Uterus (tissue), 4 donors: ENCODE data around the gene JAK1. TPM values are rescaled to one million over a fixed set of nuclear protein-coding genes. Genes with fewer than 3 reads are reported as not detected.
"Not testable (repeated sequence)": the region's sequence is repeated elsewhere in the genome, so short reads cannot be mapped to it uniquely, and the experiment has no call there.

ENCODE experiments used
- DNase-seq, 2 donors: peaks; one replicate each; pipeline ENCODE4 v3.0.0-alpha.2; 2019 to 2020
- H3K27ac ChIP-seq, 2 donors: fragments of 200-600 bp; sonication (generic); 1 replicate in 1 of 2; 2 replicates in 1 of 2; pipeline ENCODE4 v1.5.1; 2016 to 2018
- H3K27me3 ChIP-seq, 2 donors: fragments of 200-600 bp; sonication (generic); one replicate each; pipeline ENCODE4 v1.5.1; 2018 to 2019; ENCODE audit warnings: control low read depth in 1 of 2
- H3K36me3 ChIP-seq, 2 donors: fragments of 200-600 bp; sonication (generic); one replicate each; pipeline ENCODE4 v1.5.1; 2019; ENCODE audit warnings: control low read depth in 1 of 2
- H3K4me1 ChIP-seq, 2 donors: fragments of 200-600 bp; sonication (generic); one replicate each; pipeline ENCODE4 v1.5.1; 2018 to 2019; ENCODE audit warnings: control low read depth in 1 of 2
- H3K4me3 ChIP-seq, 2 donors: fragments of 200-600 bp; sonication (generic); 1 replicate in 1 of 2; 2 replicates in 1 of 2; pipeline ENCODE4 v1.5.1; 2018 to 2019; ENCODE audit warnings: mild to moderate bottlenecking in 1 of 2
- H3K9me3 ChIP-seq, 2 donors: fragments of 200-600 bp; sonication (generic); one replicate each; pipeline ENCODE4 v1.5.1; 2019; ENCODE audit warnings: control low read depth in 1 of 2
- CTCF ChIP-seq, 4 experiments: fragments of 200-600 bp in 2 of 4; fragments of 450-650 bp in 2 of 4; sonication (generic) in 2 of 4; IDR thresholded peaks; one replicate each; pipeline ENCODE4 v1.5.1; 2016 to 2019; ENCODE audit warnings: antibody characterized with exemption in 4 of 4, mild to moderate bottlenecking in 2 of 4, moderate library complexity in 1 of 4
- POLR2A ChIP-seq, 2 donors: fragments of 450-650 bp; IDR thresholded peaks; one replicate each; pipeline ENCODE4 v1.6.1; 2016; ENCODE audit warnings: antibody characterized with exemption in 2 of 2, mild to moderate bottlenecking in 1 of 2, moderate library complexity in 1 of 2
- intact Hi-C: fragments of 100-400 bp; cut with DNase I; formaldehyde crosslinking; loops from one replicate; pipeline ENCODE4 v1.15.1; 2023; ENCODE audit warnings: low total_unique reads
- total RNA-seq, 4 donors: library from RNA; depleted of rRNA in 3 of 4; stranded (reverse); fragments of >200 nt in 3 of 4; gene quantifications; one replicate each; pipeline versions ENCODE4 v1.1.0 to v1.2.4, GENCODE V29; 2014 to 2023
- donor health status: DM: yes; HTN: yes; CAD: no.

JAK1 gene
- total RNA-seq, 4 donors from 2014 or later = 70.9 to 136 (median 125) TPM

GRCh38 chr1:64934878-64935275 lies 31.5 kb downstream of the JAK1 start:
- Histone ChIP-seq H3K4me3 (no peak overlapping the region), H3K27me3 (no peaks in the 10 kb centered on the region), H3K9me3 (no peaks in the 10 kb centered on the region), H3K4me1 (peaks cover 4 to 6% of the 10 kb centered on the region in 2 donors), H3K36me3 (no peaks in the 10 kb centered on the region), H3K27ac (peak overlapping the region; percentile 76)
- no peak for TF ChIP-seq POLR2A (IDR thresholded peaks at IDR 0.05)
- TF ChIP-seq CTCF (IDR thresholded peaks at IDR 0.05) = no peak
- intact Hi-C loops = no loop called here
- no peak for DNase-seq

GRCh38 chr1:64934115-64934877 lies 32.1 kb downstream of the JAK1 start:
- Histone ChIP-seq H3K27me3 (no peaks in the 10 kb centered on the region), H3K4me3 (no peak overlapping the region), H3K4me1 (peaks cover 4 to 6% of the 10 kb centered on the region in 2 donors), H3K36me3 (no peaks in the 10 kb centered on the region), H3K9me3 (no peaks in the 10 kb centered on the region), H3K27ac (peak overlapping the region; percentile 76)
- intact Hi-C loops = no loop called here
- peak; percentile 34 to 39 for DNase-seq
- TF ChIP-seq POLR2A (IDR thresholded peaks at IDR 0.05) (no peak), CTCF (IDR thresholded peaks at IDR 0.05) (no peak)

- no peak overlapping the region for H3K4me3 ChIP-seq
- peak overlapping the region; percentile 76 for H3K27ac ChIP-seq
- H3K4me1 ChIP-seq = peaks cover 4 to 6% of the 10 kb centered on the region in 2 donors
- intact Hi-C loops = no loop called here
- no peaks in the 10 kb centered on the region for H3K9me3 ChIP-seq
- no peak for TF ChIP-seq CTCF (IDR thresholded peaks at IDR 0.05)
- TF ChIP-seq POLR2A (IDR thresholded peaks at IDR 0.05) = no peak
- peak; percentile 35 to 54 for DNase-seq
- no peaks in the 10 kb centered on the region for H3K36me3 ChIP-seq
- no peaks in the 10 kb centered on the region for H3K27me3 ChIP-seq
Measured at GRCh38 chr1:64933296-64934070, 32.9 kb downstream of the JAK1 start.

GRCh38 chr1:64932962-64933295 lies 33.4 kb downstream of the JAK1 start:
- H3K4me1 ChIP-seq = peaks cover 4 to 6% of the 10 kb centered on the region in 2 donors
- intact Hi-C loops = no loop called here
- TF ChIP-seq POLR2A (IDR thresholded peaks at IDR 0.05) = no peak
- TF ChIP-seq CTCF (IDR thresholded peaks at IDR 0.05) = no peak

GRCh38 chr1:64930640-64931039 lies 35.7 kb downstream of the JAK1 start:
- H3K27me3 ChIP-seq, H3K4me3 ChIP-seq, H3K36me3 ChIP-seq, H3K4me1 ChIP-seq, H3K9me3 ChIP-seq, H3K27ac ChIP-seq, DNase-seq, intact Hi-C loops: not testable (repeated sequence)

More at GRCh38 chr1:64932962-64933295, 33.4 kb downstream of the JAK1 start:
- Histone ChIP-seq H3K9me3 (no peaks in the 10 kb centered on the region), H3K27ac (peak overlapping the region; percentile 76), H3K4me3 (no peak overlapping the region), H3K27me3 (no peaks in the 10 kb centered on the region), H3K36me3 (no peaks in the 10 kb centered on the region)
- DNase-seq = no peak
